H1 (cell line): ENCODE measurements around the gene CA10. TPM values are rescaled to one million over a fixed set of nuclear protein-coding genes. Genes with fewer than 3 reads are reported as not detected.

Experiments used
- CTCF ChIA-PET: fragments of 300-600 bp; sonication (Branson Sonifier 250); formaldehyde crosslinking; loops from one replicate; lab custom pipeline; 2021; ENCODE audit not compliant: partially characterized antibody; lab: Charles Lee
- POLR2A ChIA-PET: fragments of 300-600 bp; sonication (Branson Sonifier 250); formaldehyde crosslinking; loops from one replicate; lab custom pipeline; 2021; ENCODE audit warnings: inconsistent platforms; ENCODE audit not compliant: partially characterized antibody; lab: Charles Lee
- DNase-seq, 2 experiments: peaks; one replicate each; pipeline versions ENCODE4 v3.0.0 to v3.0.0-alpha.2; 2010 to 2022; ENCODE audit warnings: low spot score in 2 of 2, low read depth in 1 of 2, mixed read lengths in 1 of 2
- FAIRE-seq: peaks from 2 replicates; lab custom pipeline; 2011; peaks lifted over from hg19 to GRCh38; lab: Jason Lieb, UNC
- H2AFZ ChIP-seq: 2 replicates; pipeline ENCODE4 v1.8.1; 2012; ENCODE audit warnings: low read length, inconsistent platforms
- H2AK5ac ChIP-seq: 2 replicates; pipeline ENCODE4 v1.6.1; 2013; ENCODE audit warnings: low read depth, low read length
- H2BK120ac ChIP-seq: replicated peaks from 2 replicates; pipeline ENCODE3; 2013; ENCODE audit warnings: low read depth, low read length, inconsistent platforms
- H2BK12ac ChIP-seq: 2 replicates; pipeline ENCODE4 v1.6.1; 2013; ENCODE audit warnings: low read depth, low read length
- H2BK15ac ChIP-seq: 2 replicates; pipeline ENCODE4 v1.6.1; 2013; ENCODE audit warnings: low read length
- H2BK20ac ChIP-seq: 2 replicates; pipeline ENCODE4 v1.6.1; 2013; ENCODE audit warnings: low read length
- H2BK5ac ChIP-seq: 2 replicates; pipeline ENCODE4 v1.6.1; 2013; ENCODE audit warnings: low read depth, low read length
- H3K14ac ChIP-seq: 2 replicates; pipeline ENCODE4 v1.6.1; 2013; ENCODE audit warnings: inconsistent platforms; ENCODE audit not compliant: insufficient read length
- H3K18ac ChIP-seq: 2 replicates; pipeline ENCODE4 v1.6.1; 2013; ENCODE audit warnings: low read length; ENCODE audit errors: extremely low read depth
- H3K23ac ChIP-seq: 2 replicates; pipeline ENCODE4 v1.6.1; 2013; ENCODE audit warnings: inconsistent platforms; ENCODE audit not compliant: insufficient read length
- H3K23me2 ChIP-seq: 2 replicates; pipeline ENCODE4 v1.6.1; 2013; ENCODE audit warnings: low read depth, low read length
- H3K27ac ChIP-seq: 2 replicates; pipeline ENCODE4 v1.6.1; 2011; ENCODE audit warnings: low read depth, low read length, inconsistent platforms
- H3K27me3 ChIP-seq, 4 experiments: replicated peaks in 1 of 4; 1 replicate in 1 of 4; 2 replicates in 3 of 4; pipeline versions ENCODE4 v1.6.1 to v1.8.1; 2011 to 2013; ENCODE audit warnings: low read length in 3 of 4, mild to moderate bottlenecking in 3 of 4, inconsistent platforms in 2 of 4, mixed read lengths in 2 of 4, moderate library complexity in 1 of 4; ENCODE audit not compliant: control insufficient read depth in 3 of 4, insufficient read depth in 3 of 4; ENCODE audit errors: extremely low read depth in 1 of 4
- H3K36me3 ChIP-seq, 4 experiments: 2 replicates each; pipeline versions ENCODE4 v1.6.1 to v1.8.1; 2011 to 2013; ENCODE audit warnings: mild to moderate bottlenecking in 4 of 4, low read length in 3 of 4, moderate library complexity in 2 of 4, control low read depth in 1 of 4, inconsistent platforms in 1 of 4; ENCODE audit not compliant: insufficient read depth in 4 of 4, control insufficient read depth in 2 of 4
- H3K4ac ChIP-seq: replicated peaks from 2 replicates; pipeline ENCODE3; 2013; ENCODE audit warnings: low read length, low read depth, mixed read lengths, inconsistent platforms; ENCODE audit not compliant: insufficient read length
- H3K4me1 ChIP-seq, 4 experiments: replicated peaks in 1 of 4; 1 replicate in 1 of 4; 2 replicates in 3 of 4; pipeline versions ENCODE4 v1.6.1 to v1.8.1; 2011 to 2013; ENCODE audit warnings: low read length in 3 of 4, inconsistent platforms in 2 of 4, mixed read lengths in 1 of 4; ENCODE audit not compliant: insufficient read depth in 4 of 4, control insufficient read depth in 3 of 4
- H3K4me2 ChIP-seq, 2 experiments: 2 replicates each; pipeline versions ENCODE4 v1.6.1 to v1.8.1; 2011 to 2013; ENCODE audit warnings: low read depth in 2 of 2, low read length in 2 of 2, control low read depth in 1 of 2, inconsistent platforms in 1 of 2, mild to moderate bottlenecking in 1 of 2; ENCODE audit not compliant: insufficient read depth in 1 of 2
- H3K4me3 ChIP-seq, 4 experiments: fragments of 200-600, 300-600 bp in 1 of 4; sonication (generic), shearing (Covaris generic), sonication (Bioruptor Twin) in 1 of 4; 2 replicates each; pipeline versions ENCODE4 v1.5.1 to v1.8.1; 2011 to 2016; ENCODE audit warnings: low read length in 4 of 4, low read depth in 3 of 4, control low read depth in 2 of 4, inconsistent platforms in 2 of 4, mild to moderate bottlenecking in 2 of 4, mixed read lengths in 1 of 4, moderate library complexity in 1 of 4; ENCODE audit not compliant: insufficient read depth in 2 of 4; ENCODE audit errors: extremely low read depth in 1 of 4
- H3K56ac ChIP-seq: replicated peaks from 2 replicates; pipeline ENCODE3; 2013; ENCODE audit warnings: low read depth, mild to moderate bottlenecking, mixed read lengths, low read length, inconsistent platforms; ENCODE audit not compliant: insufficient read length
- H3K79me1 ChIP-seq: 2 replicates; pipeline ENCODE4 v1.6.1; 2013; ENCODE audit warnings: low read depth, low read length, control low read depth
- H3K79me2 ChIP-seq, 2 experiments: 2 replicates each; pipeline versions ENCODE4 v1.6.1 to v1.8.1; 2012 to 2013; ENCODE audit warnings: low read length in 2 of 2, mild to moderate bottlenecking in 2 of 2, inconsistent platforms in 1 of 2; ENCODE audit not compliant: insufficient read depth in 2 of 2, control insufficient read depth in 1 of 2
- H3K9ac ChIP-seq, 4 experiments: replicated peaks in 1 of 4; 1 replicate in 1 of 4; 2 replicates in 3 of 4; pipeline versions ENCODE4 v1.6.1 to v1.8.1; 2011 to 2013; ENCODE audit warnings: low read depth in 3 of 4, low read length in 3 of 4, control low read depth in 2 of 4, mild to moderate bottlenecking in 2 of 4, moderate library complexity in 2 of 4, inconsistent platforms in 1 of 4; ENCODE audit errors: extremely low read depth in 1 of 4
- H3K9me3 ChIP-seq, 2 experiments: 2 replicates each; pipeline versions ENCODE4 v1.6.1 to v1.8.1; 2012 to 2013; ENCODE audit warnings: mild to moderate bottlenecking in 2 of 2, moderate library complexity in 2 of 2, control low read depth in 1 of 2, inconsistent platforms in 1 of 2, low read depth in 1 of 2, low read length in 1 of 2, mixed read lengths in 1 of 2; ENCODE audit not compliant: insufficient read depth in 2 of 2
- H4K20me1 ChIP-seq, 2 experiments: replicated peaks in 1 of 2; 2 replicates each; pipeline versions ENCODE3 to v1.8.1; 2011 to 2013; ENCODE audit warnings: inconsistent platforms in 2 of 2, low read length in 2 of 2, mild to moderate bottlenecking in 1 of 2; ENCODE audit not compliant: insufficient read depth in 2 of 2, control insufficient read depth in 1 of 2
- H4K5ac ChIP-seq: 2 replicates; pipeline ENCODE4 v1.6.1; 2013; ENCODE audit warnings: low read length, low read depth, mixed read lengths, inconsistent platforms; ENCODE audit not compliant: insufficient read length
- H4K8ac ChIP-seq: 2 replicates; pipeline ENCODE4 v1.8.0; 2013; ENCODE audit warnings: mild to moderate bottlenecking, moderate library complexity, low read length, inconsistent platforms; ENCODE audit not compliant: insufficient read depth; ENCODE audit errors: extremely low read depth
- H4K91ac ChIP-seq: replicated peaks from 2 replicates; pipeline ENCODE3; 2013; ENCODE audit warnings: low read length, mixed read lengths, inconsistent platforms; ENCODE audit not compliant: insufficient read length
- E2F6 ChIP-seq: IDR thresholded peaks from 2 replicates; pipeline ENCODE4 v1.6.1; 2012; ENCODE audit warnings: inconsistent platforms
- HDAC2 ChIP-seq, 2 experiments: fragments of 300-600 bp in 1 of 2; sonication (generic) in 1 of 2; IDR thresholded peaks; 2 replicates each; pipeline ENCODE4 v1.6.1; 2011 to 2012; ENCODE audit warnings: low read depth in 2 of 2, low read length in 2 of 2, mild to moderate bottlenecking in 2 of 2, moderate library complexity in 2 of 2, borderline replicate concordance in 1 of 2, inconsistent platforms in 1 of 2
- MAX ChIP-seq: IDR thresholded peaks from 2 replicates; pipeline ENCODE4 v1.6.1; 2012; ENCODE audit warnings: inconsistent platforms
- SIX5 ChIP-seq: IDR thresholded peaks from 2 replicates; pipeline ENCODE4 v1.6.1; 2011; ENCODE audit warnings: mild to moderate bottlenecking, low read depth, low read length
- SRF ChIP-seq: IDR thresholded peaks from 2 replicates; pipeline ENCODE4 v1.6.1; 2011; ENCODE audit warnings: mild to moderate bottlenecking, low read depth, low read length, moderate library complexity
- TAF7 ChIP-seq: optimal IDR thresholded peaks from 2 replicates; pipeline ENCODE3; 2011; ENCODE audit warnings: low read depth, mild to moderate bottlenecking, inconsistent platforms, low read length, moderate library complexity, borderline replicate concordance
- TBP ChIP-seq: IDR thresholded peaks from 2 replicates; pipeline ENCODE4 v1.6.1; 2011; ENCODE audit warnings: low read depth, low read length, improper control_type of control experiment
- USF2 ChIP-seq: IDR thresholded peaks from 2 replicates; pipeline ENCODE4 v1.6.1; 2011; ENCODE audit warnings: low read length, improper control_type of control experiment
- YY1 ChIP-seq: IDR thresholded peaks from 2 replicates; pipeline ENCODE4 v1.6.1; 2011; ENCODE audit warnings: low read depth, mild to moderate bottlenecking, low read length
- WGBS, 2 experiments: shearing (Covaris generic) in 1 of 2; methylation state at CpG; one replicate each; pipeline versions ENCODE4 v1.1.6 to v1.1.7; 2013 to 2015; ENCODE audit warnings: low lambda C conversion rate in 2 of 2, mixed read lengths in 2 of 2, inconsistent platforms in 1 of 2, low coverage in 1 of 2, missing lambda C conversion rate in 1 of 2; ENCODE audit not compliant: insufficient replicate concordance in 2 of 2, insufficient coverage in 1 of 2, insufficient read length in 1 of 2; ENCODE audit errors: extremely low coverage in 1 of 2, missing lambda C conversion rate in 1 of 2; 5-methylcytosine and 5-hydroxymethylcytosine counted together
- polyA plus RNA-seq, 7 experiments: library from polyadenylated mRNA; depleted of rRNA in 3 of 7; stranded (reverse) in 5 of 7; unstranded in 2 of 7; fragments of >200 nt in 5 of 7; fragments of 200-250 nt in 2 of 7; gene quantifications; 1 replicate in 5 of 7; 2 replicates in 1 of 7; 4 replicates in 1 of 7; pipeline versions ENCODE4 v1.2.1 to v1.2.3, GENCODE V29; 2011 to 2013; ENCODE audit warnings: missing spikeins in 2 of 7, mixed read lengths in 2 of 7
- total RNA-seq: library from RNA; stranded (reverse); fragmentation: NEBNext Ultra II Directional; extraction: Animal tissue kit (Norgen Biotek cat#: 25700); gene quantifications from 2 replicates; pipeline ENCODE4 v1.2.1, GENCODE V29; 2021

Gene CA10
- total and polyA plus RNA-seq, 2 of the 8 experiments (the other 6 are each of a cell fraction or from before 2014, with no cell fraction given), result 0.60 to 0.63 TPM

GRCh38 chr17:52136166-52136565 is 22.3 kb downstream of the CA10 start:
- H2BK20ac ChIP-seq, result no peak overlapping the region
- H2AFZ ChIP-seq, result 0 out of 2 replicates have a peak overlapping the region, but pooled peaks have one; percentile 78
- H3K18ac ChIP-seq, result no peak overlapping the region
- H3K79me2 ChIP-seq, result no peaks in the 10 kb centered on the region
- no peaks in the 10 kb centered on the region for H3K36me3 ChIP-seq
- H3K79me1 ChIP-seq, result no peaks in the 10 kb centered on the region
- peak overlapping the region; percentile 72 for H4K91ac ChIP-seq
- H3K14ac ChIP-seq, result peak overlapping the region; percentile 79
- FAIRE-seq, result no peak
- H2AK5ac ChIP-seq, result no peak overlapping the region
- H3K4ac ChIP-seq, result no peak overlapping the region
- no peaks in the 10 kb centered on the region for H3K27me3 ChIP-seq
- H3K23ac ChIP-seq, result no peak overlapping the region
- H2BK120ac ChIP-seq, result no peak overlapping the region
- peaks cover 0 to 6% (median 2%) of the 10 kb centered on the region in 4 experiments; a peak in 3 of 7 replicates for H3K4me1 ChIP-seq
- H3K56ac ChIP-seq, result no peak overlapping the region
- no peak overlapping the region for H2BK15ac ChIP-seq
- H3K4me3 ChIP-seq, result no peak overlapping the region
- H3K23me2 ChIP-seq, result no peaks in the 10 kb centered on the region
- H3K9ac ChIP-seq, result no peak overlapping the region
- H3K4me2 ChIP-seq, result peak overlapping the region; percentile 26 to 32
- ChIA-PET POLR2A (no interaction called here), CTCF (interaction anchor here (1.1 to 2.3 kb wide), 3 partner anchors 12 to 29 kb away, joined by 3 to 10 read pairs (median 3); no protein-coding TSS in a partner anchor)
- no peak overlapping the region for H3K27ac ChIP-seq
- H4K20me1 ChIP-seq, result no peaks in the 10 kb centered on the region
- no peak overlapping the region for H2BK12ac ChIP-seq
- H2BK5ac ChIP-seq, result no peak overlapping the region
- no peak overlapping the region for H4K8ac ChIP-seq
- 73% methylated on average over 6 of the region's 6 CpGs; no CpG with 5 or more reads in 1 of the 2 experiments for WGBS, 2 experiments
- no peak for DNase-seq
- no peak overlapping the region for H4K5ac ChIP-seq
- H3K9me3 ChIP-seq, result no peaks in the 10 kb centered on the region
- no peak for TF ChIP-seq MAX
- TF ChIP-seq TBP, result no peak
- no peak for TF ChIP-seq E2F6
- TF ChIP-seq YY1, result no peak
- no peak for TF ChIP-seq HDAC2 (IDR thresholded peaks at IDR 0.05; ENCODE audit: borderline replicate concordance in 1 of 2, low read depth in 2 of 2, low read length in 2 of 2)
- no peak for TF ChIP-seq SIX5
- TF ChIP-seq SRF, result no peak
- no peak for TF ChIP-seq USF2
- no peak for TF ChIP-seq TAF7
